ENCODE data around the gene SLC10A7. TPM values are rescaled to one million over a fixed set of nuclear protein-coding genes. Genes with fewer than 3 reads are reported as not detected.

SLC10A7 gene
- total and polyA plus RNA-seq, 2 experiments from 2014 or later = 0.81 to 4.3 TPM

DNA sequence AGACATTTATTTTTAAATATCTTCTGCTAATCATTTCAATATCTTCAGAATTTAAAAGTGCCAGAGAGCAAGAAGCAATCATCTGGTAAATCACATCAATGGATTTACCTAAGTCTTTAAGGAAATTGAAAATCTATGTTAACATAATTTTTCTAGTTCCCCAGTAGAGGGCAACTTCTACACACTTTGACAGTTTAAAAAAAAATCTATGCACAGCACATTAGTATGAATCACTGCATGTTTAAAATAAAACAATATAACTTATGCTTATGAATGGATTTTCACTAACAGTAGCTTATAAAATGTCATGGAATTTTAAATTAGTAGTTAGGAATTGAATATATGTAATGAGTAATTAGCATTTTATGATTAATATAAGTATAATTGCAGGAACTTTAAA is 180.9 kb downstream of the SLC10A7 start:
- Histone ChIP-seq H3K4me2 (no peak overlapping the region), H3K4me3 (no peak overlapping the region), H2AFZ (no peak overlapping the region), H3K36me3 (ENCODE audit: insufficient read depth) (no peaks in the 10 kb centered on the region), H3K79me2 (replicated peaks; ENCODE audit: insufficient read depth) (no peaks in the 10 kb centered on the region), H4K20me1 (replicated peaks; ENCODE audit: insufficient read depth) (no peaks in the 10 kb centered on the region), H3K27me3 (ENCODE audit: insufficient read depth) (no peaks in the 10 kb centered on the region), H3F3A (replicated peaks; ENCODE audit: low read depth) (no peaks in the 10 kb centered on the region), H3K27ac (ENCODE audit: low read depth) (no peak overlapping the region), H3K9me2 (ENCODE audit: insufficient read depth) (no peaks in the 10 kb centered on the region), H3K4me1 (ENCODE audit: insufficient read depth) (no peaks in the 10 kb centered on the region)
- ATAC-seq = no peak
- Mint-ChIP-seq H3K4me3 (no peak overlapping the region), H3K36me3 (ENCODE audit: low read depth) (no peaks in the 10 kb centered on the region), H3K27ac (no peak overlapping the region), H3K4me1 (no peaks in the 10 kb centered on the region), H3K27me3 (ENCODE audit: insufficient read depth, low read depth, poor library complexity) (no peaks in the 10 kb centered on the region), H3K9me3 (no peaks in the 10 kb centered on the region)
- TF ChIP-seq ZNF331 (CRISPR knock-in tag; IDR thresholded peaks at IDR 0.05; ENCODE audit: low read depth) = no peak
- TF ChIP-seq, protein P1, sequence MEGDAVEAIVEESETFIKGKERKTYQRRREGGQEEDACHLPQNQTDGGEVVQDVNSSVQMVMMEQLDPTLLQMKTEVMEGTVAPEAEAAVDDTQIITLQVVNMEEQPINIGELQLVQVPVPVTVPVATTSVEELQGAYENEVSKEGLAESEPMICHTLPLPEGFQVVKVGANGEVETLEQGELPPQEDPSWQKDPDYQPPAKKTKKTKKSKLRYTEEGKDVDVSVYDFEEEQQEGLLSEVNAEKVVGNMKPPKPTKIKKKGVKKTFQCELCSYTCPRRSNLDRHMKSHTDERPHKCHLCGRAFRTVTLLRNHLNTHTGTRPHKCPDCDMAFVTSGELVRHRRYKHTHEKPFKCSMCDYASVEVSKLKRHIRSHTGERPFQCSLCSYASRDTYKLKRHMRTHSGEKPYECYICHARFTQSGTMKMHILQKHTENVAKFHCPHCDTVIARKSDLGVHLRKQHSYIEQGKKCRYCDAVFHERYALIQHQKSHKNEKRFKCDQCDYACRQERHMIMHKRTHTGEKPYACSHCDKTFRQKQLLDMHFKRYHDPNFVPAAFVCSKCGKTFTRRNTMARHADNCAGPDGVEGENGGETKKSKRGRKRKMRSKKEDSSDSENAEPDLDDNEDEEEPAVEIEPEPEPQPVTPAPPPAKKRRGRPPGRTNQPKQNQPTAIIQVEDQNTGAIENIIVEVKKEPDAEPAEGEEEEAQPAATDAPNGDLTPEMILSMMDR (conservative IDR thresholded peaks at IDR 0.05; ENCODE audit: low read depth in 2 of 2) = peak in 1 of 2 experiments; percentile 53; a peak in 3 of 4 replicates
- peak; percentile 21 for DNase-seq (ENCODE audit: low spot score)

GRCh38 chr4:146338512-146338911 is 183.2 kb downstream of the SLC10A7 start:
- Histone ChIP-seq H3K4me1 (ENCODE audit: insufficient read depth) (no peaks in the 10 kb centered on the region), H4K20me1 (replicated peaks; ENCODE audit: insufficient read depth) (no peaks in the 10 kb centered on the region), H3K9me2 (ENCODE audit: insufficient read depth) (no peaks in the 10 kb centered on the region), H3K4me3 (no peak overlapping the region), H3K27ac (ENCODE audit: low read depth) (no peak overlapping the region), H3K27me3 (ENCODE audit: insufficient read depth) (no peaks in the 10 kb centered on the region), H3K79me2 (replicated peaks; ENCODE audit: insufficient read depth) (no peaks in the 10 kb centered on the region), H3F3A (replicated peaks; ENCODE audit: low read depth) (no peaks in the 10 kb centered on the region), H2AFZ (no peak overlapping the region), H3K4me2 (no peak overlapping the region), H3K36me3 (ENCODE audit: insufficient read depth) (no peaks in the 10 kb centered on the region)
- DNase-seq (ENCODE audit: low spot score) (no peak), ATAC-seq (no peak)
- Mint-ChIP-seq H3K4me3 (no peak overlapping the region), H3K9me3 (no peaks in the 10 kb centered on the region), H3K27me3 (ENCODE audit: insufficient read depth, low read depth, poor library complexity) (no peaks in the 10 kb centered on the region), H3K27ac (no peak overlapping the region), H3K4me1 (no peaks in the 10 kb centered on the region), H3K36me3 (ENCODE audit: low read depth) (no peaks in the 10 kb centered on the region)
- TF ChIP-seq, protein P1 (conservative IDR thresholded peaks at IDR 0.05; ENCODE audit: low read depth in 2 of 2) = peak; percentile 22 to 50; a peak in 3 of 4 replicates
- TF ChIP-seq POLR2AphosphoS5 (IDR thresholded peaks at IDR 0.05; ENCODE audit: low read depth) = no peak

DNA sequence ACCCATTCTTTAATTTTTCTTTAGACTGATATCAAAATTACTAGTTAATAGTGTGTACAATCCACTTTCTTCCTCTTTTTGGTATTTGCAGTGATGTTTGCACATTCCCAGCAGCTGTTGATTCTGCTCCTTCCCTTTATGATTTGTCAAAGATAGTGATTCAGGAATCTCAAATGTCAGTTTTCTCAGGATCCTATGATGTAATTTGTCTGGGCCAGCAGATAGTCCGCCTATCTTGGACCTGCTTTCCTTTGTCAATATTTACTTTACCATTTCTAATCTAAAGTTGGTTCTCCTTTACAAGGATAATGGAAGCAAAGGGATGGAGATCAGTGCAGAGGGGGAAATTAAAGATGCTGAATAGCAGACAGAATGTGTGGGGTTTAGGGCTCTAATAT is 185.3 kb downstream of the SLC10A7 start:
- Histone ChIP-seq H3K27ac (ENCODE audit: low read depth) (no peak overlapping the region), H2AFZ (no peak overlapping the region), H3K9me2 (ENCODE audit: insufficient read depth) (no peaks in the 10 kb centered on the region), H3K36me3 (ENCODE audit: insufficient read depth) (no peaks in the 10 kb centered on the region), H3K4me3 (no peak overlapping the region), H3K4me2 (no peak overlapping the region), H3F3A (replicated peaks; ENCODE audit: low read depth) (no peaks in the 10 kb centered on the region), H3K79me2 (replicated peaks; ENCODE audit: insufficient read depth) (no peaks in the 10 kb centered on the region), H4K20me1 (replicated peaks; ENCODE audit: insufficient read depth) (no peaks in the 10 kb centered on the region), H3K27me3 (ENCODE audit: insufficient read depth) (no peaks in the 10 kb centered on the region), H3K4me1 (ENCODE audit: insufficient read depth) (no peaks in the 10 kb centered on the region)
- Mint-ChIP-seq H3K27ac (no peak overlapping the region), H3K4me3 (no peak overlapping the region), H3K4me1 (no peaks in the 10 kb centered on the region), H3K36me3 (ENCODE audit: low read depth) (no peaks in the 10 kb centered on the region), H3K9me3 (no peaks in the 10 kb centered on the region), H3K27me3 (ENCODE audit: insufficient read depth, low read depth, poor library complexity) (no peaks in the 10 kb centered on the region)
- ATAC-seq (no peak), DNase-seq (ENCODE audit: low spot score) (no peak)
- TF ChIP-seq JUNB (IDR thresholded peaks at IDR 0.05; ENCODE audit: unreplicated experiment) = no peak
- TF ChIP-seq CREB1 (CRISPR knock-in tag; IDR thresholded peaks at IDR 0.05; ENCODE audit: low read depth) = no peak
- TF ChIP-seq EZH2phosphoT487 (IDR thresholded peaks at IDR 0.05; ENCODE audit: unreplicated experiment) = no peak
- TF ChIP-seq ZNF331 (CRISPR knock-in tag; IDR thresholded peaks at IDR 0.05; ENCODE audit: low read depth) = no peak

Measured in GM23338 (cell line).